GM12891 (cell line): Measurements from ENCODE around the gene ZSWIM3.
"Not testable (repeated sequence)": the region's sequence is repeated elsewhere in the genome, so short reads cannot be mapped to it uniquely, and the experiment has no call there.

Experiments used
- DNase-seq: peaks from one replicate; pipeline ENCODE4 v3.0.0; 2011; ENCODE audit warnings: low spot score; ENCODE audit not compliant: insufficient read length
- FAIRE-seq: peaks from 2 replicates; lab custom pipeline; 2011; peaks lifted over from hg19 to GRCh38; lab: Jason Lieb, UNC
- PAX5 ChIP-seq: IDR thresholded peaks from 2 replicates; pipeline ENCODE4 v1.6.1; 2011; ENCODE audit warnings: low read length, moderate library complexity, mild to moderate bottlenecking; ENCODE audit not compliant: insufficient read depth, severe bottlenecking
- POLR2A ChIP-seq: IDR thresholded peaks from 2 replicates; pipeline ENCODE4 v1.6.1; 2011; ENCODE audit warnings: low read depth, low read length, control low read depth
- POLR2AphosphoS5 ChIP-seq: IDR thresholded peaks from 2 replicates; pipeline ENCODE4 v1.6.1; 2011; ENCODE audit warnings: low read depth, low read length, control low read depth
- POU2F2 ChIP-seq: IDR thresholded peaks from 2 replicates; pipeline ENCODE4 v1.6.1; 2011; ENCODE audit warnings: low read depth, mild to moderate bottlenecking, control low read depth, low read length, moderate library complexity
- SPI1 ChIP-seq: IDR thresholded peaks from 2 replicates; pipeline ENCODE4 v1.6.1; 2011; ENCODE audit warnings: low read depth, low read length, control low read depth
- TAF1 ChIP-seq: IDR thresholded peaks from 2 replicates; pipeline ENCODE4 v1.6.1; 2011; ENCODE audit warnings: low read depth, low read length, control low read depth

Gene ZSWIM3

DNA sequence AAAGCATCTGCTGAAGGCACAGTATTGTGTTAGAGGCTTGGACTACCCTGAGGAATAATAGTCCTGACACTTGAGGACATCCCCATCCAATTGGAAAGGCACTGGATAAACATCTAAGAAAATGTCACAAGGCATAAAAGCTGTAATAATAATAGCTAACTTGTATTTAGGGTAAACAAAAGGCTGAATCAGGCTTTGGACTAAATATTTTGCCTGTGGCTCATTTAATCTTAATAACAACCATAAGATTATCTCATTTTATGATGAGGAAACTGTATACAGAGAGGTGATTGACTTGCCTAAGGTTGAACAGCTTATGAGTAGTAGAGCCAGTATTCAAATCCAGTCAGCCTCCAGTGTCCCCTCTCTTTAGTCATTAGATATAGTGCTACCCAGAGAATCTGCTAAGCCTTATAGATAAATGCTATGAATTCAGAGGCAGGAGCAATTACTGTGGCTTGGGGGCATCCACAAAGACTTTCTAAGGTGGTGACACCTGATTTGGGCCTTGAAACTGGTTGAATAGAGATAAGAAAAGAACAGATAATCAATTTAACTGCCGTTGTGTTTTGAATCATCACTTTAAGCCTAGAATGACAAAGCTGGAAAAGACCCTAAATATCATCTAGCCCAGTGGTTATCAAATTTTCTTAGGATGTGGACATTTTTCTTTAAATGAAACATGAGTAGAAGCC is 16.1 kb downstream of the ZSWIM3 start:
- no peak for DNase-seq
- FAIRE-seq: no peak
- TF ChIP-seq POU2F2 (no peak), POLR2AphosphoS5 (no peak)

DNA sequence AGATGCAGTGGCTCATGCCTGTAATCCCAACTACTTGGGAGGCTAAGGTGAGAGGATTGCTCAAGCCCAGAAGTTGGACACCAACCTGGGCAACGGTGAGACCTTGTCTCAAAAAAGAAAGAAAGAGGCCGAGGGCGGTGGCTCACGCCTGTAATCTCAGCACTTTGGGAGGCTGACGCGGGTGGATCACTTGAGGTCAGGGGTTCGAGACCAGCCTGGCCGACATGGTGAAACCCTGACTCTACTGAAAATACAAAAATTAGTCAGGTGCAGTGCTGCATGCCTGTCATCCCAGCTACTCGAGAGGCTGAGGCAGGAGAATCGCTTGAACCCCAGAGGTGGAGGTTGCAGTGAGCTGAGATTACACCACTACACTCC is 16.7 kb downstream of the ZSWIM3 start:
- not testable (repeated sequence) for DNase-seq, FAIRE-seq

DNA sequence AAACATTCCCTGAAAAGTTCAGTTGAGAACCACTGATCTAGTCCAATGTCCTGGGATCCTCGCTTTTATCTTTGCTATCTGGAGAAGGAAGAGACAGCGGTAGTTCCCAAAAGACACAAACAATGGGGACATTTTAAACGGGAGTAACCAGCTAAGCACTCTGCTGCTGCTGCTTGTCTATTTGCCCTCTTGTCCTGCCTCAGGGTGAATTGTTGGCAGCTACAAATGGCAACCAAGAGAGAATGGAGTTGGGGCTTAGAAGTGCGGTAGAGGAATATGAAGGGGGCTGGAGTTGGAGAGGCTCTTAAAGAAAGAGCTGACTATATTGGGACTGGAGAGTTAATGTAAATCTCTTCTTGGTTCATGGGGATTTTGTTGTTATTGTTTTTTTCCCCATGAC is 17.2 kb downstream of the ZSWIM3 start:
- TF ChIP-seq TAF1 (no peak), SPI1 (no peak), POU2F2 (no peak), PAX5 (no peak), POLR2A (no peak)
- no peak for FAIRE-seq
- no peak for DNase-seq

DNA sequence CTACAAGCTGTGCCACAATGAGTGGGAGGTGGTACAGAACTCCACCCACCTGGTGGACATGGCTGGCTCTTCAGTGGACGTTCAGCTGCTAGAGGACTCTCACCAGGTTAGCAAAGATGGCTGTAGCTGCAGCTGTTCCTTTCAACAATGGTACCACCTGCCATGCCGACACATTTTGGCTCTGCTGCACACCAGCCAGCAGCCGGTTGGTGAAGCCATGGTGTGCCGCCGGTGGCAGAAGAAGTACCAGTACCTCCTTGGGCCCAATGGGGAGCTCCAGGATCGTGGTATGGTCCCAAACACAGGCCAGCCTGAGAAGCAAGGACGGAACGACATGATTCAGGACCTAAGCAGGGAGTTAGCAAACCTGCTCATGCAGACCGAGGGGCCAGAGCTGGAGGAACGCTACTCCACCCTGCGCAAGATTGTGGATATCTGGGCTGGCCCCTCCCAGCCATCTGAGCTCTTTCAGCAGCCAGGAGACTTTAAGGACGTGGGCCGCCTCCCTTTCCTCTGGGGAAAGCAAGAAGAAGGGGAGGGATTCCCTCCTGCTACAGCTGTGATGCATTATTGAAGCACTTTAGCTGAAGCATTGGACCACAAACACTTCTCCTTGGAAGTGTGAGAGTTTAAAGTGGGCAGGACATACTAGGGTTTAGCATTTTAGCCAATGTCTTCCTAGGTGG is 20.8 kb downstream of the ZSWIM3 start:
- DNase-seq (no peak), FAIRE-seq (no peak)
- no peak for TF ChIP-seq POLR2A
- TF ChIP-seq SPI1: no peak
- no peak for TF ChIP-seq POU2F2
- TF ChIP-seq PAX5: no peak

DNA sequence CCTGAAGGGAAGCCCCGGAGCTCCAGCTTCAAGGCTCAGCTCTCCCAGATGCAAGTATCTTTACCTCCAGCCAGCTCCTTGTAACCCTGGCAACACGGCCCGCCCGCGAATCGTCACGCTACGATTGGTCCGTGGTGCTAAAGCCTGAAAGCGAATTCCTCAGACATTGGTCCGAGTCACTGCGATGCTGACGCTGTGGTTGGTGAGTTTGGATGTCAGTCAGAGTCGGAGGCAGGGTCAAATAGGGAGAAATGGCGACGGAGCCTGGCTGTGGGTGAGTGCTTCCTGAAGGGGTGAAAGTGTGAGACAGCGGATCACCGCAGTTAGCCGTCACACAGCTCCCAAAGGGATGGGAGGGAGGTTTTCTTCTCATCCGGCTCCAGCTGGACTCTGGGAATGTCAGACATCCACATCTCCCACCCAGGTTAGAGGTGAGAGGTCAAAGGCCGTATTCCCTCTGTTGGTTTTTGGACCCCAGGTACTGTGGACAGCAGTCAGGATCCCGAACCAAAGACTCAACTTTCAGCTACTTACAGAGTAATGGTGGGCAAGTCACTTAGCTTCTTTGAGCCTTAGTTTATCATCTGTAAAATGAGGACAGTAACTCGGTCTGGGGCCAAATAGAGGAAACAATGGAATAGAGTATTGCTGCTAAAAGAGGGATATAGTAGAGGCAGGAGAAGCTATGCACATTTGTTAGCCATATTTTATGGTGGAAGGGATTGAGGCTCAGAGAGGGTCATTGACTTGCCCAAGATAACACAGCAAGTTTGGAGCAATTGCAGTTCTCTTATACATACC is 23.8 kb downstream of the ZSWIM3 start, which contains the start of gene ZSWIM1:
ZSWIM1 (plus strand) TSS at position 240 of the 801 bp plus-strand sequence. CDS start 1,366 bp downstream, outside the sequence.
- no peak for TF ChIP-seq POU2F2
- TF ChIP-seq PAX5: peak; percentile 50
- peak; percentile 98 for TF ChIP-seq TAF1
- peak; percentile 97 for TF ChIP-seq POLR2A
- no peak for TF ChIP-seq SPI1
- TF ChIP-seq POLR2AphosphoS5: peak; percentile 97
- FAIRE-seq (peak; percentile 97), DNase-seq (peak; percentile 94)

DNA sequence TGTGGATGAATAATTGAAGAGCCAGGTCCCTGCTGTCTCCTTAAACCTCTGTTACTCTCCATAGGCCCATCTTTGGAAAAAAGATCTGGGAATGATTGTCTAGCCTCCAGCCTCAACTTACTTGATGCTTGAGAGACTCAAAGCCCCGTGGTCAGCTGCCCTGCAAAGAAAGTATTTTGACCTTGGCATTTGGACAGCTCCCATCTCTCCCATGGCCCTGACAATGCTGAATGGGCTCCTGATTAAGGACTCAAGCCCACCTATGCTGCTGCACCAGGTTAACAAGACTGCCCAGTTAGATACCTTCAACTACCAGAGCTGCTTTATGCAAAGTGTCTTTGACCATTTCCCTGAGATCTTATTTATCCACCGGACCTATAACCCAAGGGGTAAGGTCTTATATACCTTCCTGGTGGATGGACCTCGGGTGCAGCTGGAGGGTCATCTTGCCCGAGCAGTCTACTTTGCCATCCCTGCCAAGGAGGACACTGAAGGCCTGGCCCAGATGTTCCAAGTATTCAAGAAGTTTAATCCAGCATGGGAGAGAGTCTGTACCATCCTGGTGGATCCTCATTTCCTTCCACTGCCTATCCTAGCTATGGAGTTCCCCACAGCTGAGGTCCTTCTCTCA is 25.2 kb downstream of the ZSWIM3 start:
- FAIRE-seq: no peak
- TF ChIP-seq PAX5: no peak
- no peak for TF ChIP-seq POLR2A
- TF ChIP-seq POU2F2: no peak
- DNase-seq: no peak

DNA sequence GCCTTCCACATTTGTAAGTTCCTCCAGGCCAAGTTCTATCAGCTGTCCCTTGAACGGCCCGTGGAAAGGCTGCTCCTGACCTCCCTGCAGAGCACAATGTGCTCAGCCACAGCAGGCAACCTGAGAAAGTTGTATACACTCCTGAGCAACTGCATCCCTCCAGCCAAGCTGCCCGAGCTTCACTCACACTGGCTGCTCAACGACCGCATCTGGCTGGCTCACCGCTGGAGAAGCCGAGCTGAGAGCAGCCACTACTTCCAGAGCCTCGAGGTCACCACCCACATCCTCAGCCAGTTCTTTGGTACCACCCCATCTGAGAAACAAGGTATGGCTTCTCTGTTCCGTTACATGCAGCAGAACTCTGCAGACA is 25.7 kb downstream of the ZSWIM3 start:
- TF ChIP-seq PAX5 (no peak), POLR2AphosphoS5 (no peak), TAF1 (no peak), POLR2A (no peak), POU2F2 (no peak), SPI1 (no peak)
- FAIRE-seq: no peak

DNA sequence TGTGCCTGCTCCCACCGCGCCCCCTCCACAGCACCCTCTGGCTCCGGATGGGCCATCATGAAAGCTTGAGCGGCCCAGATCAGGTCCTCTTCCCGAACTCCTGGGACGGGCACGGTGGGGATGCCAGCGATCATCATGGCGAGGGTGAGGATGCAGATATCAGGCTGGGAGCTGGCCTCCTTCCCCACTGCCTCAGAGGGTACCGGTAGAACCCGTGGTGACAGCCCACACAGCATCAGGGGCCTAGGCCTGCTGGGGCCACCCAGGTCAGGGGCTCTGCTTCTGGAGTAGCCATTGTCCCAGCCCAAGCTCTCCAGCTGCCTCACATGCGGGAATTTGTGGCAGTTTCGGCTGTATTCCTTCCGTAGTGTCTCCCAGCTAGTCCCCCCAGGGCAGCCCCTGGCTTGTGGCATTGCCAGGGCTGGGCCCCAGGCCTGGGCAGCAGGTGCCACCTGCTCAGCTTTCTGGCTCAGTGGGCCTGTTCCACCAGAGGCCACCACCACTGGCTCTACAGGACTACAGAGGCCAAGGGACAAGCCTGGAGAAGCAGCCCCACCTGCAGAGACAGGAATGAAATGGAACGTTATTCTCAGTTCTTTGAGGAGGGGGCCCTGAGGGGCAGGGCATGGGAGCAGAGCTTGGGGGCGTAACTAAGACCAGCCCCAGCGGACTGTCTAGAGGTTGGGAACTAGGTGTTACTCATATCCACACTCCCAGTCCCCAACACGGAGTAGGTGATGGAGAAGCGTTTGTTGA is 29.4 kb downstream of the ZSWIM3 start:
- FAIRE-seq (no peak), DNase-seq (no peak)
- TF ChIP-seq POLR2AphosphoS5 (0 out of 2 replicates have a peak, but pooled peaks have one; percentile 42), POLR2A (no peak)

More for the DNA sequence above, 25.7 kb downstream of the ZSWIM3 start:
- DNase-seq: no peak

DNA sequence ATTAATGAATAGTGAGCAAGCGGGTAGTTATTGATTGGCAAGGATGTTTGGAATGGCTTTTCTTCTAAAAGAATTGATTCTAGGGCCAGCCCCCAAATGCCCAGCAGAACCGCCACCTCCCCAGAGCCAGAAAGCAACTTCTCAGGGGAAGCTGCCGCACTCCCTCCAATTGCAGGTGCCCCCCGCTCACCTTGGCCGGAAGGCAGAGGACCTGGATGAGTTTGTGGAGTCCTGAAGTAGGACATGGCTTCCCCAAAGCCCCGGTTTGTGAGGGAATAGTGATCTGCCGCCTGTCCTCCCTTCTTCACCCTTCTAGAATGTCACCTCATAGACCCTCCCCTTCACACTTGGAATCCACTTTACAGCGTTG is 29.9 kb downstream of the ZSWIM3 start, which contains the start of gene SPATA25:
SPATA25 (minus strand) TSS at position 277 of the 370 bp plus-strand sequence; CDS start at position 245, 32 bp downstream.
- FAIRE-seq (no peak), DNase-seq (no peak)
- TF ChIP-seq PAX5 (no peak), SPI1 (no peak), POLR2A (no peak), POLR2AphosphoS5 (no peak), POU2F2 (no peak), TAF1 (no peak)

DNA sequence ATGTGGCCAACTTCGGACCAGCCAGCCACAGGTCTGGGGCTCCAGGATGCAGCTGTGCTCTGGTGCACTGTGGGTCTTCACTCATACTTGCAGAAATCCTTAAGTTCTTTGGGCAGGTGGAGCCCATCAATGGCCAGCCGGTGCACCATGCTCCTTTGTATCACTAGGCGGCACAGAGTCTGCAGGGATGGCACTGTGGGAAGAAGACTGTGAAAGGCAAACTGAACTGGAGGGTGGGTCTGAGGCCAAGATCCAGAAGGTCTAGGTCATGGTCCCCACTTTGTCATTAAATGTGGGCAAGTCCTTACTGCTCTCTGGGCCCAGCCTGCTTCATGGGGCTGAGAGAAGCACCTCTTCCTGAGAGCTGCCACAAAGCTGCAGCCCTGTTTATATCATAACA is 31.3 kb downstream of the ZSWIM3 start:
- TF ChIP-seq POLR2AphosphoS5 (no peak), PAX5 (no peak), POLR2A (no peak)
- FAIRE-seq (no peak), DNase-seq (no peak)
